GM23338 (cell line): Measurements from ENCODE around the gene TANC2. TPM values are rescaled to one million over a fixed set of nuclear protein-coding genes. Genes with fewer than 3 reads are reported as not detected.

Experiments used
- ATAC-seq: fragments of 200-7000 bp; cut with Tn5 transposase; 3 replicates; pipeline ENCODE4 v1.9.1; 2020
- DNase-seq: peaks from one replicate; pipeline ENCODE4 v3.0.0-alpha.2; 2015; ENCODE audit warnings: low spot score
- H2AFZ ChIP-seq: fragments of 200-600 bp; sonication (generic); 2 replicates; pipeline ENCODE4 v1.8.0; 2016; ENCODE audit warnings: antibody characterized with exemption, mild to moderate bottlenecking, moderate library complexity
- H3F3A ChIP-seq: fragments of 200-600 bp; sonication (generic); replicated peaks from 2 replicates; pipeline ENCODE4 v1.8.0; 2017; ENCODE audit warnings: antibody characterized with exemption, mixed run types, low read depth
- H3K27ac ChIP-seq: fragments of 200-600 bp; sonication (generic); 2 replicates; pipeline ENCODE4 v1.6.1; 2016; ENCODE audit warnings: low read depth
- H3K27me3 ChIP-seq: fragments of 200-600 bp; sonication (generic); 2 replicates; pipeline ENCODE4 v1.8.0; 2016; ENCODE audit warnings: mild to moderate bottlenecking, mixed run types, moderate library complexity; ENCODE audit not compliant: insufficient read depth
- H3K36me3 ChIP-seq: fragments of 200-600 bp; sonication (generic); 2 replicates; pipeline ENCODE4 v1.8.0; 2016; ENCODE audit warnings: mild to moderate bottlenecking; ENCODE audit not compliant: insufficient read depth
- H3K4me1 ChIP-seq: fragments of 200-600 bp; sonication (generic); 2 replicates; pipeline ENCODE4 v1.8.0; 2016; ENCODE audit warnings: mild to moderate bottlenecking, moderate library complexity; ENCODE audit not compliant: insufficient read depth
- H3K4me2 ChIP-seq: fragments of 200-600 bp; sonication (generic); 2 replicates; pipeline ENCODE4 v1.7.1; 2017; ENCODE audit warnings: mixed run types
- H3K4me3 ChIP-seq: fragments of 200-600 bp; sonication (generic); 2 replicates; pipeline ENCODE4 v1.6.1; 2016; ENCODE audit warnings: mixed run types
- H3K79me2 ChIP-seq: fragments of 200-600 bp; sonication (generic); replicated peaks from 2 replicates; pipeline ENCODE4 v1.8.0; 2017; ENCODE audit warnings: mild to moderate bottlenecking; ENCODE audit not compliant: insufficient read depth
- H3K9me2 ChIP-seq: fragments of 200-600 bp; sonication (generic); 2 replicates; pipeline ENCODE4 v1.8.0; 2017; ENCODE audit not compliant: insufficient read depth
- H4K20me1 ChIP-seq: fragments of 200-600 bp; sonication (generic); replicated peaks from 2 replicates; pipeline ENCODE4 v1.8.0; 2017; ENCODE audit warnings: mild to moderate bottlenecking; ENCODE audit not compliant: insufficient read depth
- H3K27ac Mint-ChIP-seq: 2 replicates; pipeline ENCODE4 v1.8.0; 2020; ENCODE audit warnings: inconsistent platforms, mild to moderate bottlenecking, moderate library complexity, mixed read lengths
- H3K27me3 Mint-ChIP-seq: 3 replicates; pipeline ENCODE4 v1.8.0; 2022; ENCODE audit warnings: low read depth, mild to moderate bottlenecking, moderate library complexity, mixed read lengths, inconsistent platforms; ENCODE audit not compliant: insufficient read depth, poor library complexity
- H3K36me3 Mint-ChIP-seq: 3 replicates; pipeline ENCODE4 v1.8.0; 2021; ENCODE audit warnings: low read depth, mild to moderate bottlenecking, inconsistent platforms, moderate library complexity, mixed read lengths
- H3K4me1 Mint-ChIP-seq: 3 replicates; pipeline ENCODE4 v1.8.0; 2020; ENCODE audit warnings: mild to moderate bottlenecking, inconsistent platforms, mixed read lengths
- H3K4me3 Mint-ChIP-seq: 3 replicates; pipeline ENCODE4 v1.8.0; 2021; ENCODE audit warnings: moderate library complexity, mild to moderate bottlenecking, inconsistent platforms, mixed read lengths
- H3K9me3 Mint-ChIP-seq: 3 replicates; pipeline ENCODE4 v1.8.0; 2020; ENCODE audit warnings: moderate library complexity, mild to moderate bottlenecking, inconsistent platforms, mixed read lengths
- CREB1 ChIP-seq: fragments of 250-450 bp; sonication (Bioruptor Pico); IDR thresholded peaks from 2 replicates; pipeline ENCODE4 v1.5.0; 2020; ENCODE audit warnings: low read depth, mild to moderate bottlenecking, moderate library complexity
- CTCF ChIP-seq, 2 experiments: fragments of 200-600 bp in 1 of 2; sonication (generic) in 1 of 2; conservative IDR thresholded peaks; 2 replicates each; pipeline versions ENCODE4 v1.5.1 to v1.6.1; 2016 to 2017; ENCODE audit warnings: antibody characterized with exemption in 2 of 2, low read depth in 2 of 2, mild to moderate bottlenecking in 2 of 2, moderate library complexity in 1 of 2
- EZH2 ChIP-seq: fragments of 200-600 bp; sonication (generic); IDR thresholded peaks from one replicate; pipeline ENCODE4 v1.8.0; 2017; ENCODE audit warnings: antibody characterized with exemption, mild to moderate bottlenecking, low read depth; ENCODE audit not compliant: unreplicated experiment
- EZH2phosphoT487 ChIP-seq: fragments of 200-600 bp; sonication (generic); IDR thresholded peaks from one replicate; pipeline ENCODE4 v1.8.1; 2018; ENCODE audit warnings: antibody characterized with exemption; ENCODE audit not compliant: unreplicated experiment
- JUNB ChIP-seq: IDR thresholded peaks from one replicate; pipeline ENCODE4 v1.6.1; 2016; ENCODE audit warnings: antibody characterized with exemption; ENCODE audit not compliant: unreplicated experiment
- NANOG ChIP-seq: IDR thresholded peaks from 2 replicates; pipeline ENCODE4 v1.6.1; 2016; ENCODE audit warnings: antibody characterized with exemption, borderline replicate concordance
- POLR2AphosphoS5 ChIP-seq: IDR thresholded peaks from 2 replicates; pipeline ENCODE4 v1.6.1; 2016; ENCODE audit warnings: antibody characterized with exemption, low read depth
- REST ChIP-seq: IDR thresholded peaks from one replicate; pipeline ENCODE4 v1.6.1; 2018; ENCODE audit warnings: antibody characterized with exemption; ENCODE audit not compliant: unreplicated experiment
- STAT1 ChIP-seq: IDR thresholded peaks from one replicate; pipeline ENCODE4 v1.6.1; 2016; ENCODE audit warnings: antibody characterized with exemption; ENCODE audit not compliant: unreplicated experiment
- ZNF114 ChIP-seq: fragments of 250-450 bp; sonication (Bioruptor Pico); IDR thresholded peaks from 2 replicates; pipeline ENCODE4 v1.5.0; 2020; ENCODE audit warnings: mild to moderate bottlenecking, moderate library complexity
- ZNF331 ChIP-seq: fragments of 250-450 bp; sonication (Bioruptor Pico); IDR thresholded peaks from 2 replicates; pipeline ENCODE4 v1.5.0; 2020; ENCODE audit warnings: low read depth, mild to moderate bottlenecking, moderate library complexity
- ZNF462 ChIP-seq: fragments of 250-450 bp; sonication (Bioruptor Pico); IDR thresholded peaks from 2 replicates; pipeline ENCODE4 v1.5.0; 2020; ENCODE audit warnings: mild to moderate bottlenecking, moderate library complexity
- polyA plus RNA-seq: library from polyadenylated mRNA; unstranded; fragments of >200 nt; fragmentation: Nextera tagmentation; extraction: Ambion mirVana; gene quantifications from 2 replicates; pipeline ENCODE4 v1.2.1, GENCODE V29; 2016
- total RNA-seq: library from RNA; depleted of rRNA; stranded (reverse); fragments of >200 nt; shearing (Covaris generic); gene quantifications from 2 replicates; pipeline ENCODE4 v1.2.3, GENCODE V29; 2014
- TF ChIP-seq, protein P1 (sequence below): IDR thresholded peaks from 2 replicates; pipeline ENCODE4 v1.6.1; 2016; ENCODE audit warnings: antibody characterized with exemption

The TANC2 gene
- total and polyA plus RNA-seq, 2 experiments from 2014 or later, result 1.7 to 5.9 TPM

DNA sequence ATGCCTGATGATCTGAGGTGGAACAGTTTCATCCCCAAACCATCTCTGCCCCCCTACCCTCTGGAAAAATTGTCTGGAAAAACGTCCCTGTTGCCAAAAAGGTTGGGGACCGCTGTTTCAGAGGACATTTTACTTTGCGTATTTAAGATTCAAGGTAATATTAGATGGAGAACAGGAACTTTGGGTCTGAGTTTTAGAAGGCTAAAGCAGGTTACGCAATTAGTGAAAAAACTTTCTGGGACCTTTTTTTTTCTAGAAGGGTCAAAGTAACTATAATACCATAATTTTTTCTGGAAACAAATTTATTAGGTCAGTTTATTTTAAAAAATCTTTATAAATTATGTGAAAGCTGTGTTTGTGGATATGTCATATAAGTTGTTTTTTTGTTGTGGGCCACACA lies 5.8 kb downstream of the TANC2 start (continued):
- no peak for TF ChIP-seq REST
- no peak for TF ChIP-seq ZNF114
- TF ChIP-seq EZH2phosphoT487, result no peak
- no peak for TF ChIP-seq STAT1
- TF ChIP-seq NANOG, result no peak
- TF ChIP-seq EZH2, result no peak

GRCh38 chr17:62974788-62975187 lies 8.8 kb downstream of the TANC2 start:
- DNase-seq (no peak), ATAC-seq (no peak)
- no peaks in the 10 kb centered on the region for H4K20me1 ChIP-seq
- peaks cover 19% of the 10 kb centered on the region; the same call in 2 of the 3 replicates for H3K36me3 Mint-ChIP-seq
- no peaks in the 10 kb centered on the region for H3K4me1 ChIP-seq
- H3K4me2 ChIP-seq, result no peak overlapping the region
- peaks cover 2% of the 10 kb centered on the region; the same call in 2 of the 3 replicates for H3K4me1 Mint-ChIP-seq
- H3K4me3 Mint-ChIP-seq, result no peak overlapping the region
- H3K9me3 Mint-ChIP-seq, result peaks cover 30% of the 10 kb centered on the region; the same call in 2 of the 3 replicates
- H3K27ac ChIP-seq, result no peak overlapping the region
- no peaks in the 10 kb centered on the region for H3K9me2 ChIP-seq
- peaks cover 10% of the 10 kb centered on the region; the same call in 1 of the 2 replicates for H3K79me2 ChIP-seq
- H3F3A ChIP-seq, result no peaks in the 10 kb centered on the region
- peaks cover 4% of the 10 kb centered on the region; the same call in 1 of the 2 replicates for H3K36me3 ChIP-seq
- no peak overlapping the region for H3K27ac Mint-ChIP-seq
- H2AFZ ChIP-seq, result no peak overlapping the region
- H3K27me3 ChIP-seq, result no peaks in the 10 kb centered on the region
- no peak overlapping the region for H3K4me3 ChIP-seq
- H3K27me3 Mint-ChIP-seq, result no peaks in the 10 kb centered on the region
- TF ChIP-seq ZNF114 (no peak), JUNB (no peak), CREB1 (CRISPR knock-in tag) (no peak), ZNF462 (CRISPR knock-in tag) (no peak), NANOG (no peak), EZH2 (no peak), POLR2AphosphoS5 (no peak), STAT1 (no peak), ZNF331 (no peak), EZH2phosphoT487 (no peak), CTCF (conservative IDR thresholded peaks at IDR 0.05; ENCODE audit: low read depth in 2 of 2) (no peak)
- TF ChIP-seq, protein P1, sequence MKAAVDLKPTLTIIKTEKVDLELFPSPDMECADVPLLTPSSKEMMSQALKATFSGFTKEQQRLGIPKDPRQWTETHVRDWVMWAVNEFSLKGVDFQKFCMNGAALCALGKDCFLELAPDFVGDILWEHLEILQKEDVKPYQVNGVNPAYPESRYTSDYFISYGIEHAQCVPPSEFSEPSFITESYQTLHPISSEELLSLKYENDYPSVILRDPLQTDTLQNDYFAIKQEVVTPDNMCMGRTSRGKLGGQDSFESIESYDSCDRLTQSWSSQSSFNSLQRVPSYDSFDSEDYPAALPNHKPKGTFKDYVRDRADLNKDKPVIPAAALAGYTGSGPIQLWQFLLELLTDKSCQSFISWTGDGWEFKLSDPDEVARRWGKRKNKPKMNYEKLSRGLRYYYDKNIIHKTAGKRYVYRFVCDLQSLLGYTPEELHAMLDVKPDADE, result no peak
